NAMALWA (cell line): ENCODE measurements around the gene MFSD6L.
A peak's percentile ranks its signal among the peaks of the same experiment; 100 is the strongest.

Experiments
- DNase-seq: peaks from one replicate; pipeline ENCODE4 v3.0.0-alpha.2; 2015; ENCODE audit warnings: low spot score

The MFSD6L gene

GRCh38 chr17:8798846-8799569, at the start of gene MFSD6L:
Gene MFSD6L (minus strand): TSS chr17:8799365. CDS start chr17:8799120, 245 bp downstream.
- no peak for DNase-seq

DNA sequence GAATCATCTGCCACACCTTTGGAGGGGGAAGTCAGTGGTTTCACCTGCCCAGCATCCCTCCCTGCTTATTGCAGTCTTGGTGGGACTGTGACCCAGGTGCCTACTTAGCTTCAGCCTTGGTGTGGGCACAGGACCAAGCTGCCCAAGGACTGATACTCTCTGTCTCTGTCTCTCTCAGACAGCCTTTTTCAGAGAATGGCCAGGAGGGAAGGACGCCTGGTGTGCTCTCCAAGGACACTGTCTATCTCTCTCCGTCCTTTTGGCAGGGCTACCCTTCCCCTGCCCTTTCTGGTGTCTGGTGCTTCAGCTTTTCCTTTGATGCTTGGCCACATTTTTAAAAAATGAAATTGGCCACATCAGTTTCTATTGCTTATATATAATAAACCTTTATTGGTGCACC, 48.7 kb upstream of the MFSD6L start:
- no peak for DNase-seq

- peak; percentile 17 for DNase-seq
These were observed 47.6 kb upstream of the MFSD6L start for GRCh38 chr17:8846768-8847211.

DNA sequence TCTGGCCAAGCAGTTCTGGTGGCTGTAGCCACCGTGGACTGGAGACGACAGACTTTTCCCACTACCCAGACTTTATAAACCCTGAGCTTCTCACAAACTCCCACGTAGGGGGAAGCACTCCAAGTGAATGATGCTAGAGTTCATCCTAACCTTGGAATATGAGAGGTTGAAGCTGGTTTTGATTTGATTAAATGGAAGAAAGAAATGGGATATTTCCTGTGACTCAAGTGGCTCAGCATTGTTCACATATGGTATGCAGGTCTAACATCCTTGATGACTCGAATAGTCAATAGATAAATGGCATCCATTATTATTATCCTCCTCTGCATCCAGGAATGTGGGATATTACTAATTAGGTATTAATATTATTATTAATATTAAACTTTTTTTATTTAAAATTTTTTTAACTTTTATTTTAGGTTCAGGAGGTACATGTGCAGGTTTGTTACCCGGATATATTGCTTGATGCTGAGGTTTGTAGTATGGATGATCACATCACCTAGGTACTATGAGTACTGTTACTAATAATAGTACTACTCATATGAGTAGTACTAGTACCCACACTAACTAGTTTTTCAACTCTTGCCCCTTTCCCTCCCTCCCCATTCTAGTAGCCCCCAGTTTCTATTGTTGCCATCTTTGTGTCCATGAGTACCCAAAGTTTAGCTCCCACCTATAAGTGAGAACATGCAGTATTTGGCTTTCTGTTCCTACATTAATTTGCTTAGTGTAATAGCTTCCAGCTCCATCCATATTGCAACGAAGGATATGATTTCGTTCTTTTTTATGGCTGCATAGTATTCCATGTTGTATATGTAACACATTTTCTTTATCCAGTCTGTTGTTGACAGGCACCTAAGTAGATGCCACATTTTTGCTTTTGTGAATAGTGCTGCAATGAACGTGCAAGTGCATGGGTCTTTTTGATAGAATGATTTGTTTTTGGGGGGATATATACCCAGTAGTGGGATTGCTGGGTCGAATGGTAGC, 45.4 kb upstream of the MFSD6L start:
- DNase-seq, result no peak

GRCh38 chr17:8843344-8843743, 44.2 kb upstream of the MFSD6L start:
- peak; percentile 6 for DNase-seq

DNA sequence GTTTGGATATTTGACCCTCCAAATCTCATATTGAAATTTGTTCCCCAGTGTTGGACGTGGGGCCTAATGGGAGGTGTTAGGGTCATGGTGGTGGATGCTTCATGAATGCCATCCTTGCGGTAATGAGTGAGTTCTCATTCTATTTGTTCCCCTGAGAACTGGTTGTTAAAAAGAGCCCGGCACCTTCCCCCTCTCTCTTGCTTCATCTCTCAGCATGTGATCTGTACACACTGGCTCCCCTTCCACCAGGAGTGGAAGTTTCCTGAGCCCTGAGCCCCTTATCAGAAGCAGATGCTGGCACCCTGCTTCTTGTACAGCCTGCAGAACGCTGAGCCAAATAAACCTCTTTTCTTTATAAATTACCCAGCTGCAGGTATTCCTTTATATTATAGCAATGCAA, 42.7 kb upstream of the MFSD6L start:
- DNase-seq, result no peak

- DNase-seq, result no peak
These were observed 40.3 kb upstream of the MFSD6L start for GRCh38 chr17:8839410-8839935.

DNA sequence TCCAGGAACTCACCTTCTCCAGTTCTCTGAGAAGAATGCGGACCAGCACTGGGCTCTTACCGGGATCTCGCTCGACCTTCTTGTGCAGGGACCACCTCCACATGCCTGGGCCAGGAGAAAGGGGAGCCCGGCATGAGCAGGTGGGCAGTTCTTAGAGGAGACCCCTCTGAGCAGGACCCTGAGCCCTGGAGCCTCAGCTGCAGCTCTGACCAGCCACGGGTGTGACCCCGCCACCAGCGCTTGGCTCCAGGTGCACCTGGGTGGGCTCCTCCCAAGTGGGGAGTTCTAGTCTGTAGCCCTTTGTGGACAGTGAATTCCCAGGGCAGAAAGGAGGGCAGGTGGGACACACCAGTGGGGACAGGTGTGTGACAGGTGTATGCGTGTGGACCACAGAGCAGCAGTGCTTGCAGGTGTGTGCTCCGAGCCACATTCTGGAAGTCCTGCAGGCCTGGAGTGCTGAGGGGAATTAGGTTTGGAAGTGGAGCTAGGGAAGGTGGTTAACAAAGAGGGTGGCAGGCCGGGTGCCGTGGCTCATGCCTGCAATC, 39.5 kb upstream of the MFSD6L start:
- DNase-seq, result no peak

DNA sequence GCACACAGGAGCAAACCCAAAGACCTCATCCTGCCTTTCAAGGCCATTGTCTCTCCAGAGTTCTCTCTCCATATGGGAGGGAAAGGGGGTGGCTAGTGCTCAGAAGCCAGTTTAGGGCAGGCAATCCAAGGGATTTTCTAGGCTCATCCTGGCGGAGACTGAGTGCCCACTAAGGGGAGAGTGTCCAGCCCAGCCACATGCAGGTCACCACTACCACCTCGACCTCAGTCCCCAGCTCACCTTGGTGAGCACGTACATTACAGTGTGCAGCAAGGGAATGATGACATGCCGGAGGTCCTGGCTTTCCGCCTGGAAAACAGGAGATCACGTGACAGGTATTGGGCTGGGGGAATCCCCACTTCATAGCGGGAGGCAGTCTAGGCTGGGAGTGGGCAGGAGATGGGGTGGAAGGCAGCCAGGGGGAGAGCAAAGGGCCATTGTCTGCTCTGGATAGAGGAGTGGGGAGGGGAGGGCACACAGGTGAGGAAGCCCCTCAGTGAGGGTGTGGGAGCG, 38.5 kb upstream of the MFSD6L start:
- DNase-seq, result no peak

DNA sequence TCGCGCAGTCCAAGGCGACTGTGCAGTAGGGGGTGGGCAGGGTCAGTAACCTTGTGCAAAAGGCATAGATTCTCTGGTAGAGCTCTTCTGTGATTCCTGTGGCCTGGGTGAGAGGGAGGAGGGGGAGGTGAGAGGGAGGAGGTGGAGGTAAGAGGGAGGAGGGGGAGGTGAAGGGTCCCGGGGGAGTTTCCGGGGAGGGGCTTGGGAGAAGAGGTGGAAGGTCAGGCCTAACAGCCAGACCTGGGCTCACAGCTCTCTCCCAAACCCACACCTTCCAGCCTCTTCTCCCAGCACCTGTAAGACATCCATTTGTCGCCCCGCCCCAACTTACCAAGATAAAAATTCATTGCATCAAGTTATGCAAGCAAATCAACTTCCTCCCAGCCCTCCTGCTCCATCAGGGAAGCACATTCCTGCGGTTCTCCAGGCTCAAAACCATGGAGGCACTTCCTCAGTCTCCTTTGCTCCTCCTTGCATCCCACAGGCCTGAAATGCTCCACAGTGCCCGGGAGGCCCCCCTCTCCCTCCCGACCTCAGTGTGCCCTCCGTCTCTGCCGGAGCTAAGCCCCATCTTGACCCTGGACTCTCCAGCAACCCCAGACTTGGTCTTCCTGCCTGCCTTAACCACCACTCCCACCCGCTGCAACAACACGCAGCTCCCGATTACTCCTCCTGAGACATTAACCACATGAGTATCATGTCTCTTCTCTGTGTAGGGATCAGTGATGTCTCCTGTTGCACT, 37.8 kb upstream of the MFSD6L start:
- no peak for DNase-seq

GRCh38 chr17:8835631-8836364, 36.6 kb upstream of the MFSD6L start:
- DNase-seq, result no peak

DNA sequence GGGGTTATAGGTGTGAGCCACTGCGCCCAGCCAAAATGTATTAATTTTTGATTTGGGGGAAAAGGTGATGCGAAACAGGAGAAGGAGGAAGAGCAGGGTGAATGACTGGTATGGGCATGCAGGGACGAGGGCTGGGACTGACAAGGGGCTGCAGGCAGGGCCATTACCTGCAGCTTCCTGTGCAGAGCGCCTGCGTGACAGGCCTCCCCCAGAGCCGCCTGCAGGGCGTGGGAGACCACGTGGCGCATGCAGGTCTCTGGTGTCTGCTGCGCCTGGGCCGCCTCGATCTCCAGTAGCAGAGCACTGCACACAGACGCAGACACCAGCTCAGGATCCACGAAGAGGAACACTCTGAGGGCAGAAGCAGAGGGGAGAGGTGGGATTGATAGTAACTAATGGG, 35.9 kb upstream of the MFSD6L start:
- DNase-seq, result no peak

DNA sequence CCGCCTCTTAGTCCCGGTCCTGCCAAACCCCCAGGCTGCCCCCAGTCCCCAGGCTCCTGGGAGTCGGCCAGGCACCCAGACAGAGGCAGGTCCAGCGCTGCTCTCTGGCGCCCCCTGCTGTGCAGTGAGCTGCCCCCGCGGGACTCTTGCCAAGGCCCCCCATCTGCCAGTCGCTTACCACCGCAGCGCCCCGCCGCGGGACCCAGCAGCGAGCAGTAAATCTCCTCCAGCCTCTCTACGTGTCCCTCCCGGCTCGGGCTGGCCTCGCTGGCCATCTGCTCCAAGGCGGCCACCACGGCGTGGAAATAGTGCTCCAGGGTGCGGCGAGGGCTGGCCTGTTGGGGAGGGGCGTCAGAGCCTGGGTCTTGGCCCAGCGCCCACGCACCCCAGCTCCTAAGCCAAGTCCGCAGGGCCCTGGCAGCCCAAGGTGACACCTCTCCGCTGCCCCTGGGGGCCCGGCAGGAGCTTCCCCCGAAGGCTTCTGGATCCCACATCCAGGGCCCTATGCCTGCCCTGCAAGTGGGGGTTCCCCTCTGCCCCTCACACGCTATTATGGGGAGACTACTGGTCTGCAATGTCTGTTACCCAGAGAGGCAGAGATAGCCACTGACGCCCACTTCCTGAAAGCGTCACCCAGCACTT, 33.7 kb upstream of the MFSD6L start:
- DNase-seq, result peak; percentile 3

- DNase-seq, result no peak
These were observed 32.2 kb upstream of the MFSD6L start for GRCh38 chr17:8831234-8831849.

DNA sequence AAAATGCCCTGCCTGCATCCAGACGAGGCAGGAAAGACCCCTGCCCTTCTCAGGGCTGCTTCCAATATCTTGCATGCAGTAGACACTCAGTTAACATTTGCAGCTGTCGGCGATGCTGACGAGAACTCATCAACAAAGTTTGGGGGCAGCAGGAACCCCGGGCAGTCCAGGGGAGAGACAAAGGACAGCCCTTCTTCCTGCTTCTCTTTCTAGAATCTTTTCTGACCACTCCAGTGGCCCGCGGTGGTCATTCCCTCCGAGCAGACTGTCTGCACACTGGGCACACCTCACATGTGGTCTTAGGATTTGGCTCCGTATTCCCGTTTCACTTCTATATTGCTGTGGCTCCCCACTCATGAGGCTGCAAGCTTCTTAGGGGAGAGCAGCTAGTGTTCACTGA, 31.0 kb upstream of the MFSD6L start:
- DNase-seq, result no peak

- no peak for DNase-seq
These were observed 30.1 kb upstream of the MFSD6L start for GRCh38 chr17:8829036-8829941.

DNA sequence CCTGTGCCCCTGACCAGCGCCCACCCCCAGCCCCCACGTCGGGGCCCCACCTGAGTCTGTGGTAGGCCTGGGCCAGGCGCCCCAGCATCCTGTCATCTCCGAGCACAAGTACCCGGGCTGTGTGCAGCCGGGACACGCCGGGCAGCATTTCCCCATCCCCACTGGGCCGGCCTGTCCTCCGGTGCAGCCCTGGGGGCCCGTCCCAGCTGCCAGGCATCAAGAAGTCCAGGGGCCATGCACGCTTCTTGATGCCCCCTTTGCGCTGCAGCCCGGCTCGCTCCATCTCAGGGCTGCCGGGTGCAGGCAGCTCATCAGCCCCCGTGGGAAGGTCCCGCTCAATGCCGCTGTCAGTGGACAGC, 29.3 kb upstream of the MFSD6L start:
- DNase-seq, result no peak

DNA sequence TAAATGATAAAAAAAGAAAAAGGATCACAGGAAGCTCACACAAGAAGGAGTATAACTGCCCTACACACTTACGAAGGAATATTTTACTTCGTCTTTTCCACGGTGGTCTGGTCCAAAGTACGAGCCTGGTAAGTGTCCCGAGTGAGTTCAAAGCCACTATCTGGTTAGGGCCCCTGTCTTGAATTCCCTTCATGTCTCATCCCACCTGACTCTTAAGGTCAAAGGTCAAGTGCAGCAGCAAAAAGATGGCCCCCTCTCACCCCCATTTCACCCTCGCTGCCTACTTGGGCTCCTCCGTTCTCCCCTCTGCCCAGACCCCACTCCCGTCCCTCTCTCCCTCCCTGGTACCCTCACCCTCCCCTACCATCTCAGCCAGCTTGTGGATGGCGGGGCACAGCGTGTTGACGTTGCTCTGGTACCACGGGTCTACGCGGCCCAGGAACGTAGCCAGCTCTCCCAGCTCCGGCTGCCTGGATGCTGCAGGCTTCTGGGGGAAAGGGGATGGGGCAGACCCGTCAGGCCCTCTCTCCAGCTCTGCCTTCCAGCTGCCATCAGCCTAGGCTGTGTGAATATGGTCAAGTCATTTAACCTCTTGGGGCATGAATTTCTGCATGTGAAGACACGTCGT, 27.8 kb upstream of the MFSD6L start:
- DNase-seq, result no peak
